ENCODE measurements around the gene MYO1B. TPM values are rescaled to one million over a fixed set of nuclear protein-coding genes. Genes with fewer than 3 reads are reported as not detected.

The MYO1B gene
- polyA plus RNA-seq, 1 experiment, result 87.2 TPM

GRCh38 chr2:191276792-191277465 lies 31.7 kb downstream of the MYO1B start:
- CTCF ChIA-PET, result interaction anchor here (0.8 to 1.1 kb wide), 2 partner anchors 10 to 107 kb away, joined by 4 read pairs; no protein-coding TSS in a partner anchor
- Histone ChIP-seq H3K36me3 (ENCODE audit: control insufficient read depth, insufficient read depth, low read length) (peaks cover 6% of the 10 kb centered on the region), H3K27me3 (ENCODE audit: control insufficient read depth, insufficient read depth, low read length) (no peaks in the 10 kb centered on the region), H3K4me3 (ENCODE audit: low read depth, low read length) (no peak overlapping the region)
- DNase-seq (ENCODE audit: low read depth), result no peak
- TF ChIP-seq CTCF (IDR thresholded peaks at IDR 0.05; ENCODE audit: insufficient read depth, low read depth, low read length), result no peak
- POLR2A ChIA-PET, result no interaction called here

GRCh38 chr2:191280290-191280689 lies 35.1 kb downstream of the MYO1B start:
- ChIA-PET POLR2A (no interaction called here), CTCF (interaction anchor here (0.6 to 1.2 kb wide), 3 partner anchors 33 to 516 kb away, joined by 3 to 4 read pairs (median 3); no protein-coding TSS in a partner anchor)
- TF ChIP-seq CTCF (IDR thresholded peaks at IDR 0.05; ENCODE audit: insufficient read depth, low read depth, low read length), result no peak
- DNase-seq (ENCODE audit: low read depth), result no peak
- H3K27me3 ChIP-seq (ENCODE audit: control insufficient read depth, insufficient read depth, low read length), result no peaks in the 10 kb centered on the region
- H3K36me3 ChIP-seq (ENCODE audit: control insufficient read depth, insufficient read depth, low read length), result peaks cover 6% of the 10 kb centered on the region
- no peak overlapping the region for H3K4me3 ChIP-seq (ENCODE audit: low read depth, low read length)

GRCh38 chr2:191280834-191281756 lies 35.9 kb downstream of the MYO1B start:
- no peak for DNase-seq (ENCODE audit: low read depth)
- Histone ChIP-seq H3K27me3 (ENCODE audit: control insufficient read depth, insufficient read depth, low read length) (no peaks in the 10 kb centered on the region), H3K36me3 (ENCODE audit: control insufficient read depth, insufficient read depth, low read length) (peaks cover 7% of the 10 kb centered on the region), H3K4me3 (ENCODE audit: low read depth, low read length) (no peak overlapping the region)
- TF ChIP-seq CTCF (IDR thresholded peaks at IDR 0.05; ENCODE audit: insufficient read depth, low read depth, low read length), result no peak
- POLR2A ChIA-PET, result no interaction called here
- CTCF ChIA-PET, result no interaction called here

GRCh38 chr2:191285252-191285651 lies 40.0 kb downstream of the MYO1B start:
- Histone ChIP-seq H3K36me3 (ENCODE audit: control insufficient read depth, insufficient read depth, low read length) (peaks cover 1% of the 10 kb centered on the region; the same call in 1 of the 2 replicates), H3K4me3 (ENCODE audit: low read depth, low read length) (no peak overlapping the region), H3K27me3 (ENCODE audit: control insufficient read depth, insufficient read depth, low read length) (no peaks in the 10 kb centered on the region)
- CTCF ChIA-PET, result no interaction called here
- POLR2A ChIA-PET, result no interaction called here
- DNase-seq (ENCODE audit: low read depth), result no peak
- TF ChIP-seq CTCF (IDR thresholded peaks at IDR 0.05; ENCODE audit: insufficient read depth, low read depth, low read length), result no peak

GRCh38 chr2:191287820-191288219 lies 42.6 kb downstream of the MYO1B start:
- POLR2A ChIA-PET, result interaction anchor here (0.6 to 0.7 kb wide), 3 partner anchors 42 to 215 kb away, joined by 4 to 7 read pairs (median 4); no protein-coding TSS in a partner anchor
- DNase-seq (ENCODE audit: low read depth), result no peak
- Histone ChIP-seq H3K36me3 (ENCODE audit: control insufficient read depth, insufficient read depth, low read length) (0 out of 2 replicates have a peak, but pooled peaks cover 1% of the 10 kb centered on the region), H3K27me3 (ENCODE audit: control insufficient read depth, insufficient read depth, low read length) (no peaks in the 10 kb centered on the region), H3K4me3 (ENCODE audit: low read depth, low read length) (no peak overlapping the region)
- no peak for TF ChIP-seq CTCF (IDR thresholded peaks at IDR 0.05; ENCODE audit: insufficient read depth, low read depth, low read length)
- CTCF ChIA-PET, result interaction anchor here (0.6 to 1.8 kb wide), 3 partner anchors 10 to 353 kb away, joined by 3 to 4 read pairs (median 3); no protein-coding TSS in a partner anchor

All from BJ (cell line).